IPS-18a (cell line): ENCODE results near the gene SPTSSA.
"Not testable (repeated sequence)": the region's sequence is repeated elsewhere in the genome, so short reads cannot be mapped to it uniquely, and the experiment has no call there.

Experiments used
- H3K27ac ChIP-seq: one replicate; pipeline ENCODE4 v1.5.1; 2013; ENCODE audit warnings: low read length
- H3K27me3 ChIP-seq: one replicate; pipeline ENCODE4 v1.6.1; 2013; ENCODE audit warnings: mild to moderate bottlenecking, low read length; ENCODE audit not compliant: control insufficient read depth, insufficient read depth
- H3K36me3 ChIP-seq: one replicate; pipeline ENCODE4 v1.6.1; 2013; ENCODE audit warnings: low read depth, low read length; ENCODE audit not compliant: control insufficient read depth
- H3K4me1 ChIP-seq: one replicate; pipeline ENCODE4 v1.6.1; 2013; ENCODE audit warnings: low read depth, low read length; ENCODE audit not compliant: control insufficient read depth
- H3K4me3 ChIP-seq: one replicate; pipeline ENCODE4 v1.5.1; 2013; ENCODE audit warnings: low read length
- H3K9ac ChIP-seq: one replicate; pipeline ENCODE4 v1.6.1; 2013; ENCODE audit warnings: mild to moderate bottlenecking, low read length, moderate library complexity
- H3K9me3 ChIP-seq: one replicate; pipeline ENCODE4 v1.6.1; 2013; ENCODE audit warnings: low read depth, low read length; ENCODE audit not compliant: control insufficient read depth

Gene SPTSSA

DNA sequence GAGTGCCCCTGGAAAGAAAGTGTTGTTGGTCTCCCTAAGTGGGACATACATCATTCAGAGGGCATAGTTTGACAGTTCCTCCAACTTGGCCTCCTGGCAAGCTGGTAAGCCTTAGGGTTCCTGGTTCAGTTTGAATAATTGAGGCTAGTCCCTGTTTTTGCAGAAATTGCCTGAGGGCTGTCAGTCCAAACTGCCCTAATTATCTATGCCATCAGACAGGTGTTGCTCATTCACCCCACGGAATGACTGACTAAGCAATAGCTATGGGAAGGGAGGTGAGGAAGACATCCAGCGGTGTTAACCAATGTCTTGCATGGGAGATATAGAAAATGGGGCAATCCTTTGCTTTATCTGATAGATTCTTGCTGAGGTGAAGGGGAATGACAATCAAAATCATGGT is 37.6 kb downstream of the SPTSSA start:
- no peak overlapping the region for H3K9ac ChIP-seq
- no peaks in the 10 kb centered on the region for H3K4me1 ChIP-seq
- H3K36me3 ChIP-seq, result no peaks in the 10 kb centered on the region
- H3K27ac ChIP-seq, result no peak overlapping the region
- H3K27me3 ChIP-seq, result no peaks in the 10 kb centered on the region
- H3K4me3 ChIP-seq, result no peak overlapping the region
- H3K9me3 ChIP-seq, result no peaks in the 10 kb centered on the region

DNA sequence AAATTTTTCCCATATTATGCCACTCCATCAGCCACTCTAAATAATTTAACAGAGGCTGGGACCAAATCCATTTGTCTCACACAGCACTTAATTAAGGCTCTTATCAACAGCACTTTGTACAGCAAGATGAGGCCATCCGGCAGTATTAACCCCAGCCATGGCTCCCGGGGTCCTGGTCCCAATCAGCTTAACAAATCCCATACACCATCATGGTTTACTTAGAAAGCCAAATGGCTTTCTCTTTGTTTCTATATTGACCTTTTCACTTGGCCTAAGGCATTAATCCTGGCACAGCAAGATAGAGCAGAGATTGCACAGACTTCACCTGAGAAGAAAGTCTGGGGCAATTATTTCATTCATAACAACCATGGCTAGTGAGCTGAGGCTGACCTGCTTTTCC is 38.6 kb downstream of the SPTSSA start:
- no peaks in the 10 kb centered on the region for H3K4me1 ChIP-seq
- no peak overlapping the region for H3K9ac ChIP-seq
- no peak overlapping the region for H3K27ac ChIP-seq
- no peaks in the 10 kb centered on the region for H3K9me3 ChIP-seq
- no peaks in the 10 kb centered on the region for H3K27me3 ChIP-seq
- H3K4me3 ChIP-seq, result no peak overlapping the region
- H3K36me3 ChIP-seq, result no peaks in the 10 kb centered on the region

DNA sequence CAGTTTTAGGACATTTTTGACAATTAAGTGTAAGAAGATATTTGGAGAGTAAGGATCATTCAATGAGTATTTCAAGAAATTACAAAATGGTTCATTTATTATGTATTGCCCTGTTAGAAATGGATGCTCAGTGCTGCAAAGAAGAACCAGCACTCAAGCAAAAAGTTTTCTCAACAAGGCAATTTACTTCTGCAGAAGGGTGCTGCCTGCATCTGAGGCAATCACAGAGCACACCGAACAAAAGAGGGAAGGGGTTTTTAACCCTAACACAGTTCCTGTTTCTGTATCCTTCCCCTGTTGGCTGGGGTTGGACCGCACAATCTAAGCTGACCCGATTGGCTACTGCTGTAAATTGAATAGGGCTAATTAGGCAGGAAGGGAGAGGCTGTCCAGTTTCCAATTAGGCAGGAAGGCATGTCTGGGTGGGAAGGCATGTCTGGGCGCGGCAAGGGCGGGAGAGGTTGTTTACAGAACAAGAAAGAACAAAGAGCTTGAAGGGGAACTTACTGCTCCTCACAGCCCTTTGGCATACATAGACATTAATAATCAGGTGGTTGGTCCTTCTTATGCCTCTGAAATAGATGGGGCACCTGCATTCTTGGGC is 41.4 kb downstream of the SPTSSA start:
- Histone ChIP-seq H3K4me3 (no peak overlapping the region), H3K4me1 (no peaks in the 10 kb centered on the region), H3K27ac (no peak overlapping the region), H3K36me3 (no peaks in the 10 kb centered on the region), H3K27me3 (no peaks in the 10 kb centered on the region), H3K9ac (no peak overlapping the region), H3K9me3 (no peaks in the 10 kb centered on the region)

DNA sequence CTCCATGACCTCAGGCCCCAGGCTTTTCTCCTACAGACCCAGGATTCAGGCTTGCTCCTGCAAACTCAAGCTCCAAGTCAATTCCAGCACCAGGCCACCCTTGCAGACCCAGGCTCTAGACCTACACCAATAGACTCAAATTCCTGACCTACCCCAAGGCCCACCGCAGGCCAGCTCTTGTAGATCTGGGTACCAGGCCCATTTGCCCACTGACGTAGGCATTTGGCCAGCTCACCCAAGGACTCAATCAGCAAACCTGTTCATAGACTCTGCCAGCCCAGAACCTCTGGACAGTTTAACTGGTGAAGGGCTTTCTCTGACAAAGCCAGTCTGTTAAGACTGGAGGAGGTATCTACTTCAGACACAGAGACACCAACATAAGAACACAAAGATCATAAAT is 52.3 kb downstream of the SPTSSA start:
- H3K27me3 ChIP-seq, result no peaks in the 10 kb centered on the region
- H3K4me3 ChIP-seq, result no peak overlapping the region
- no peaks in the 10 kb centered on the region for H3K4me1 ChIP-seq
- no peaks in the 10 kb centered on the region for H3K9me3 ChIP-seq
- H3K9ac ChIP-seq, result no peak overlapping the region
- H3K36me3 ChIP-seq, result no peaks in the 10 kb centered on the region
- no peak overlapping the region for H3K27ac ChIP-seq

DNA sequence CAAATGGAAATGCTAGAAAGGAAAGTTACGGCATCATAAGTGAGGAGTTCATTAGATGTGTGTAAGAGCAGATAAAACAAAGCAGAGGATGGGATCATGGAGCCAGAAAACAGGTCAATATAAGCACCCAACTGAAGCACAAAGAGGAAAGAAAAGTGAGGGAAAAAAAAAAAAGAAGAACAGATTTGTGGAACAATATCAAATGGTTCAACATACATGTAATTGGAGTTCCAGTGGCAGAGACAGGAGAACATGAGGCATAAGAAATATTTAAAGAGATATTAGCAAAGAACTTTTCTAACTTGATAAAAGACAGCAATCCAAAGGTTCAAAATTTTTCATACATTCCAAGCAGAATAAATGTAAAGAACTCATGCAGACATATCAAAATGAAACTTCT is 54.1 kb downstream of the SPTSSA start:
- Histone ChIP-seq H3K27ac (no peak overlapping the region), H3K36me3 (no peaks in the 10 kb centered on the region), H3K9me3 (no peaks in the 10 kb centered on the region), H3K27me3 (no peaks in the 10 kb centered on the region), H3K4me3 (no peak overlapping the region), H3K4me1 (no peaks in the 10 kb centered on the region), H3K9ac (no peak overlapping the region)

DNA sequence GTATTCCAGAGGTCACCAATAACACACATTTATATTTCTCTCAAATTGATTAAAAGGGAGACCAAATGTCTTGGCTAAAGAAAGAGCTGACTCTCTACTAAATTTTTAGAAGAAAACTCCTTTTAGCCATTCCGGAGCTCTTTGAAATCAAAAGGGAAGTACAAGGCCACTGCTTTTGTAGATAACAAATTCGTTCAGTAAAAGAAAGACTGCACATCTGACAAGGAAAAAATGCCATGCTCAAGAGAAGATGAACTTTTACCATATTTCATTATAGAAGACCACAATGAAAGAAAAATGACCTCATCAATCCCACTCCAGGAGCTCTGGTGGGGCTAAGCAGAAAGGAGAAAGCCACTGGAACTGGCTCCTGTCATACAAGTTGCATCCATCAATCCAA is 57.6 kb downstream of the SPTSSA start:
- H3K9me3 ChIP-seq, result no peaks in the 10 kb centered on the region
- H3K4me3 ChIP-seq, result no peak overlapping the region
- no peaks in the 10 kb centered on the region for H3K36me3 ChIP-seq
- H3K4me1 ChIP-seq, result no peaks in the 10 kb centered on the region
- no peaks in the 10 kb centered on the region for H3K27me3 ChIP-seq
- no peak overlapping the region for H3K27ac ChIP-seq
- no peak overlapping the region for H3K9ac ChIP-seq

DNA sequence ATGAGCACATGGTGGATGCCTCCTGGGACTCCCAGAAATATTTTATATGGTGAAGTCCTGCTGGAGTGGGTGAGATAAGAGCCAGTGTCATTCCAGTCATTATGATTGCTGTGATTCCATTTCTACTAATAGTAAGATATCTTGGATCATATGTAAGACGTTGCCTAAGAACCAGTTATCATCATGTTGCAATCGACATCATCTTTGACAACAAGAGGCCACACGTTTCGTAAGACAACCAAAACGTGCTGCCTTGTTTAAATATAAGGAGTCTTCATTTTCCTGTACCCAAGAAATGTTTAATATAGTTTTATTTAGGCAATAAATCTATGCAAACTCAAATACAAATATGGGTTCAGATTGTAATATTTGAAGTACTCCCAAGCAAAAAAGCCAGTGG is 58.4 kb downstream of the SPTSSA start:
- Histone ChIP-seq H3K27ac (no peak overlapping the region), H3K4me3 (no peak overlapping the region), H3K4me1 (no peaks in the 10 kb centered on the region), H3K36me3 (no peaks in the 10 kb centered on the region), H3K9me3 (no peaks in the 10 kb centered on the region), H3K9ac (no peak overlapping the region), H3K27me3 (no peaks in the 10 kb centered on the region)

DNA sequence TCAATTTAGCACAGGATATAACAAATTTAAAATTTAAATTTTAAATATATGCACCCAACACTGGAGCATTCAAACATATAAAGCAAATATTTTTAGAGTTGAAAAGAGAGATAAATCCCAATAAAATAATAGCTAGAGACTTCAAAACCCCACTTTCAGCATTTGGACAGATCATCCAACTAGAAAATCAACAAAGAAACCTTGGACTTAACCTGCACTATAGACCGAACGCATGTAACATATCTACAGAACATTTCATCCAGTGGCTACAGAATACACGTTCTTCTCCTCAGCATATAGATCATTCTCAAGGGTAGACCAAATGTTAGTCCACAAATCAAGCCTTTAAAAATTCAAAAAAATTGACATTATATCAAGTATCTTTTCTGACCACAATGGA is 64.0 kb downstream of the SPTSSA start:
- Histone ChIP-seq H3K27me3 (no peaks in the 10 kb centered on the region), H3K9ac (no peak overlapping the region), H3K36me3 (no peaks in the 10 kb centered on the region), H3K4me3 (no peak overlapping the region), H3K9me3 (no peaks in the 10 kb centered on the region), H3K27ac (no peak overlapping the region), H3K4me1 (no peaks in the 10 kb centered on the region)

DNA sequence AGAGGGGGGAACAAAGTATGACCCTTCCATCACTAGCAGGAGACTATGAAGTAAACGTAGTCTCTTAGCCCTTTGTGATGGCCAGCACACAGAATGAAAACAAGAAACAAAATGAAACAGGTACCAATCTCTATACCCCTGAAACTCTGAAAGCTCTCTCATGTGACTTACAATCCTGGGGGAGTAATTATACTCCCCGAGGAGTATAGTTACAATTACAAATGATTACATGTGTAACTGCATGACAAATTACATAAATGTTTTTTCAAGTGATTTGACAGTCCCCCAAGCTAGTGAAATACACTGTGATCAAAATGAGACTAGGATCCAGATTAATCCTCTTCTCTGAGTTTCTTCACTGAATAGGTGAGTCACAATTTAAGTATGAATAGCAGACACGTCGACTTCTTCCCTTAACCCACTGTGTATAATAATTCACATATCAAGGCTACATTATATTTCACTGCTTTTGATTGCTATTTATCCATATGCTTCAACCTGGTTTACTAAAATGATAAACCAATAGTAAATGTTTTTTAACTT is 74.0 kb downstream of the SPTSSA start:
- Histone ChIP-seq H3K36me3 (no peaks in the 10 kb centered on the region), H3K4me3 (no peak overlapping the region), H3K27me3 (no peaks in the 10 kb centered on the region), H3K9ac (no peak overlapping the region), H3K9me3 (no peaks in the 10 kb centered on the region), H3K4me1 (peaks cover 4% of the 10 kb centered on the region), H3K27ac (no peak overlapping the region)

DNA sequence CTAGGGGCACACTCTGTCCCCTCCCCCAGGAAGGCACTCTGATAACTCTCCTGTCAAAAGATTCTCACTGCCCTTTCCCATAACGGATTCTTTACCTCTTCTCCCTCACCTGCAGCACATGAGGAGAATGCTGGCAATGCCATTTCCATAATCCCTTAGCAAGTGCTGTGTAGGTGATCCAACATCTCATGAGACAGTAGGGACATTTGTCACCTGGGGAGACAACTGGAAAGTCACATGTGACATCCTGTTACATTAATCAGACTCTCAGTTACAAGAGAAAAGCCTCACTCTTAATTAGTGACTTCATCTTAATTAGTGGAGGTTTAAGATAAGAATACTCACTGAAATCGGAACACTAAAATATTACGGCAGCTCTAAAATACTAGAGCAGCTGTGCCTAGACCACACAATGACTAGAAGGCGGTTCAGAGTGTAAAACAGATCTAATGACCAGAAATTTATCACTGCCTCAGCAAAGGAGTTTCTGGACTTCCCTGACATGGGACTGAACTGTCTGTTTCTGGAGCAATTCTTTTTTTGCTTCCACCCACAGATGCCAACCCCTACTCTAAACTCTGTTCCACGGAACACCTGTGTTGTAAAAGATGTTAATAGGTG is 75.1 kb downstream of the SPTSSA start:
- no peaks in the 10 kb centered on the region for H3K36me3 ChIP-seq
- H3K4me3 ChIP-seq, result no peak overlapping the region
- H3K27ac ChIP-seq, result no peak overlapping the region
- no peaks in the 10 kb centered on the region for H3K9me3 ChIP-seq
- no peaks in the 10 kb centered on the region for H3K27me3 ChIP-seq
- H3K4me1 ChIP-seq, result peaks cover 4% of the 10 kb centered on the region
- H3K9ac ChIP-seq, result no peak overlapping the region

DNA sequence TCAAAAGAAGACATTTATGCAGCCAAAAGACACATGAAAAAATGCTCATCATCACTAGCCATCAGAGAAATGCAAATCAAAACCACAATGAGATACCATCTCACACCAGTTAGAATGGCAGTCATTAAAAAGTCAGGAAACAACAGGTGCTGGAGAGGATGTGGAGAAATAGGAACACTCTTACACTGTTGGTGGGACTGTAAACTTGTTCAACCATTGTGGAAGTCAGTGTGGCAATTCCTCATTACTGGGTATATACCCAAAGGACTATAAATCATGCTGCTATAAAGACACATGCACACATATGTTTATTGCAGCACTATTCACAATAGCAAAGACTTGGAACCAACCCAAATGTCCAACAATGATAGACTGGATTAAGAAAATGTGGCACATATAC is 76.2 kb downstream of the SPTSSA start:
- not testable (repeated sequence) for H3K9ac ChIP-seq, H3K27ac ChIP-seq, H3K4me1 ChIP-seq, H3K9me3 ChIP-seq, H3K27me3 ChIP-seq, H3K4me3 ChIP-seq, H3K36me3 ChIP-seq

DNA sequence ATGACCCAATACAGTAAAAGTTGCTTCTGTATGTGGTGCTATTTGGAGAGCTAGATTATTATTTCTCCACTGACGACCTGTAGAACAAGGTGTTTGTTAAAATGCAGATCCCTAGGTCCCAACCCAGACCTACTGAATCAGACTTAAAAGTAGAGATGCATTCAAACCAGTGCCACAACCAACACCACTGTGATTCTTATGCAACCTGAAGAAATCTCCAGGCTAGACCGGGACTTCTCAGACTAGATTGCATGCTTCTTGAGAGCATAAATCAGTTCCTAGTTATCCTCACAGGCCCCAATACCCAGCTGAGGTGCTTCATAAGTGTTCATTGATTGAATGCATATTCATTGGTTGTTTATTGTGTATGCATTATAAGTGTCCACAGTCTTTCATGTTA is 78.2 kb downstream of the SPTSSA start:
- Histone ChIP-seq H3K9ac (no peak overlapping the region), H3K27ac (no peak overlapping the region), H3K27me3 (no peaks in the 10 kb centered on the region), H3K4me1 (peaks cover 4% of the 10 kb centered on the region), H3K36me3 (no peaks in the 10 kb centered on the region), H3K9me3 (no peaks in the 10 kb centered on the region), H3K4me3 (no peak overlapping the region)
